ENCODE measurements around the gene KCTD2. TPM values are rescaled to one million over a fixed set of nuclear protein-coding genes. Genes with fewer than 3 reads are reported as not detected.
A peak's percentile ranks its signal among the peaks of the same experiment; 100 is the strongest.

KCTD2 gene
- total RNA-seq, result 10 to 100 TPM; 17.4 to 27.0 (median 24.7) TPM
- total RNA-seq (2013), result 15.9 TPM

- H3K27ac ChIP-seq (ENCODE audit: low read length), result peak within 1 kb of the TSS; percentile 81
- WGBS (ENCODE audit: insufficient coverage), result under 1% methylated on average over 72 of the region's 72 CpGs
- ATAC-seq (peak; percentile 93 to 99 (median 95)), DNase-seq (peak; percentile 92 to 96)
- H3K27me3 ChIP-seq (ENCODE audit: control insufficient read depth, insufficient read depth, low read length), result no peaks in the 10 kb centered on the region
- H3K9me3 ChIP-seq (ENCODE audit: control insufficient read depth, insufficient read depth, low read length), result no peaks in the 10 kb centered on the region
- Mint-ChIP-seq H3K27ac (peak within 1 kb of the TSS; percentile 94 to 98), H3K9me3 (no peaks in the 10 kb centered on the region), H3K36me3 (no peaks in the 10 kb centered on the region), H3K4me3 (peak within 1 kb of the TSS; percentile 97), H3K27me3 (ENCODE audit: low read depth in 2 of 2) (no peaks in the 10 kb centered on the region), H3K4me1 (peaks cover 33 to 34% of the 10 kb centered on the region in 2 donors)
- no peak for TF ChIP-seq CTCF (IDR thresholded peaks at IDR 0.05)
- peaks cover 19% of the 10 kb centered on the region for H3K4me1 ChIP-seq (ENCODE audit: control insufficient read depth, insufficient read depth, low read length)
- peak within 1 kb of the TSS; percentile 92 for H3K4me3 ChIP-seq (ENCODE audit: low read length)
- intact Hi-C loops (cut with micrococcal nuclease), result loop anchor here (2.0 kb wide), 1 partner anchor 34 kb away; the partner anchor contains the start of gene MRPL58
- H3K36me3 ChIP-seq (ENCODE audit: control insufficient read depth, insufficient read depth, low read length), result peaks cover 11% of the 10 kb centered on the region
Measured at GRCh38 chr17:75046407-75047289, at the start of gene KCTD2, which contains the start of gene ATP5PD. TSS of gene KCTD2 (plus strand) at chr17:75047225. CDS start at chr17:75047251, 26 bp downstream. TSS of gene ATP5PD (minus strand) at chr17:75046969. CDS start at chr17:75042650, 4,319 bp downstream.

GRCh38 chr17:74998783-74999182, 48.2 kb upstream of the KCTD2 start:
- no peak overlapping the region for H3K4me3 Mint-ChIP-seq
- Histone ChIP-seq H3K36me3 (ENCODE audit: control insufficient read depth, insufficient read depth, low read length) (no peaks in the 10 kb centered on the region), H3K27me3 (ENCODE audit: control insufficient read depth, insufficient read depth, low read length) (no peaks in the 10 kb centered on the region), H3K27ac (ENCODE audit: low read length) (no peak overlapping the region), H3K4me3 (ENCODE audit: low read length) (no peak overlapping the region), H3K9me3 (ENCODE audit: control insufficient read depth, insufficient read depth, low read length) (no peaks in the 10 kb centered on the region), H3K4me1 (ENCODE audit: control insufficient read depth, insufficient read depth, low read length) (peaks cover 3% of the 10 kb centered on the region)
- no peak for TF ChIP-seq CTCF (IDR thresholded peaks at IDR 0.05)
- intact Hi-C loops (cut with micrococcal nuclease), result no loop called here
- no peak overlapping the region for H3K27ac Mint-ChIP-seq
- H3K27me3 Mint-ChIP-seq (ENCODE audit: low read depth in 2 of 2), result no peaks in the 10 kb centered on the region
- DNase-seq, result no peak
- H3K9me3 Mint-ChIP-seq, result no peaks in the 10 kb centered on the region
- WGBS (ENCODE audit: insufficient coverage), result 57% methylated on average over 6 of the region's 6 CpGs
- peaks cover 6 to 9% of the 10 kb centered on the region in 2 donors for H3K4me1 Mint-ChIP-seq
- no peak for ATAC-seq
- H3K36me3 Mint-ChIP-seq, result no peaks in the 10 kb centered on the region

- H3K4me1 Mint-ChIP-seq, result peaks cover 6 to 9% of the 10 kb centered on the region in 2 donors
- DNase-seq (no peak), ATAC-seq (no peak)
- Histone ChIP-seq H3K27me3 (ENCODE audit: control insufficient read depth, insufficient read depth, low read length) (no peaks in the 10 kb centered on the region), H3K4me3 (ENCODE audit: low read length) (no peak overlapping the region), H3K9me3 (ENCODE audit: control insufficient read depth, insufficient read depth, low read length) (no peaks in the 10 kb centered on the region), H3K27ac (ENCODE audit: low read length) (no peak overlapping the region), H3K36me3 (ENCODE audit: control insufficient read depth, insufficient read depth, low read length) (no peaks in the 10 kb centered on the region), H3K4me1 (ENCODE audit: control insufficient read depth, insufficient read depth, low read length) (peaks cover 3% of the 10 kb centered on the region)
- no peak for TF ChIP-seq CTCF (IDR thresholded peaks at IDR 0.05)
- no peaks in the 10 kb centered on the region for H3K9me3 Mint-ChIP-seq
- no peak overlapping the region for H3K4me3 Mint-ChIP-seq
- intact Hi-C loops (cut with micrococcal nuclease), result no loop called here
- no peaks in the 10 kb centered on the region for H3K27me3 Mint-ChIP-seq (ENCODE audit: low read depth in 2 of 2)
- 86% methylated on average over 4 of the region's 4 CpGs for WGBS (ENCODE audit: insufficient coverage)
- no peak overlapping the region for H3K27ac Mint-ChIP-seq
- H3K36me3 Mint-ChIP-seq, result no peaks in the 10 kb centered on the region
Measured at GRCh38 chr17:74999523-74999922, 47.5 kb upstream of the KCTD2 start.
